22Rv1 (cell line): ENCODE measurements around the gene CD2AP.

Source experiments
- ZFX ChIP-seq: fragments of 450-650 bp; IDR thresholded peaks from 2 replicates; pipeline ENCODE4 v1.6.1; 2017; ENCODE audit warnings: antibody characterized with exemption, borderline replicate concordance
- TF ChIP-seq, protein P1 (sequence below): fragments of 450-650 bp; IDR thresholded peaks from 2 replicates; pipeline ENCODE4 v1.5.1; 2017; ENCODE audit warnings: mild to moderate bottlenecking

DNA sequence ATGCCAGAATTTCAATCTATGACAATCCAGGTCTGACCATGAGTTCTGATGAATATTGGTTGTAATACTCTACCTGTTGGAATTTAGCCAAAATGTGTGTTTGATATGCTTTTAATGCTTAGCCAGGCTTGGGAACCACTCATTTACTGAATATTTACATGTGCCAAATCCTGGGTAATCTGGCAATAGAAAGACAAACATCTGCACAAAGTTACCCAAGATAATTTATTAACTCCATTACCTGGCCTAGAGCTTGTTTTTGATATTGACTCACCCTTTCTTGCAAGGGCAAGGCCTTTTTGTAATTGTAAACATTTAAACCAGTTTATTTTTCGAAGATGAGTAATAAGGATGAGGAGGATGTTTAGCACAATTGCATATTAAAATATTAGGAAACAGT is 13.5 kb upstream of the CD2AP start:
- TF ChIP-seq, protein P1, sequence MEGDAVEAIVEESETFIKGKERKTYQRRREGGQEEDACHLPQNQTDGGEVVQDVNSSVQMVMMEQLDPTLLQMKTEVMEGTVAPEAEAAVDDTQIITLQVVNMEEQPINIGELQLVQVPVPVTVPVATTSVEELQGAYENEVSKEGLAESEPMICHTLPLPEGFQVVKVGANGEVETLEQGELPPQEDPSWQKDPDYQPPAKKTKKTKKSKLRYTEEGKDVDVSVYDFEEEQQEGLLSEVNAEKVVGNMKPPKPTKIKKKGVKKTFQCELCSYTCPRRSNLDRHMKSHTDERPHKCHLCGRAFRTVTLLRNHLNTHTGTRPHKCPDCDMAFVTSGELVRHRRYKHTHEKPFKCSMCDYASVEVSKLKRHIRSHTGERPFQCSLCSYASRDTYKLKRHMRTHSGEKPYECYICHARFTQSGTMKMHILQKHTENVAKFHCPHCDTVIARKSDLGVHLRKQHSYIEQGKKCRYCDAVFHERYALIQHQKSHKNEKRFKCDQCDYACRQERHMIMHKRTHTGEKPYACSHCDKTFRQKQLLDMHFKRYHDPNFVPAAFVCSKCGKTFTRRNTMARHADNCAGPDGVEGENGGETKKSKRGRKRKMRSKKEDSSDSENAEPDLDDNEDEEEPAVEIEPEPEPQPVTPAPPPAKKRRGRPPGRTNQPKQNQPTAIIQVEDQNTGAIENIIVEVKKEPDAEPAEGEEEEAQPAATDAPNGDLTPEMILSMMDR: no peak
- TF ChIP-seq ZFX: no peak
